Measurements from ENCODE around the gene RHOBTB3. TPM values are rescaled to one million over a fixed set of nuclear protein-coding genes. Genes with fewer than 3 reads are reported as not detected.

The RHOBTB3 gene
- total RNA-seq, 3 donors from 2014 or later, result 82.8 to 205 (median 109) TPM

DNA sequence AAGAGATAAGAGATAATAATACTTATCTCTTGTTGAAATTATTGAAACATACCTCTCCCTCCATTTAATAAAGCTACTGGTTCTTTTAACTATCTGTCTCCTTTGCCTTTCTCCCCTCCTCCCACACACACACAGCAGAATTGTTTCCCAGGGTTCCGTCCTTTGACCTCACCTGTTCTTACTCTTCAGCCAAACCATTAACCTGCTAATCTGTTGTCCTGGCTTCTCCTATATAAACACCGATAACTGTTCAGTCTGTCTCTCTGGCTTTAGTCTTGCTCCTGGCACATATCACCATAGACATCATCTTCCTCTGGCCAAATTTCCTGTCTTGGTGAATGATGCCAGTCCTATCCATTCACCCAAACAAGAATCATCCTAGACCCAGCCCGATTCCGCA lies 7.7 kb downstream of the RHOBTB3 start:
- Histone ChIP-seq H3K4me3 (no peak overlapping the region), H3K27ac (no peak overlapping the region), H3K4me1 (no peaks in the 10 kb centered on the region), H3K27me3 (no peaks in the 10 kb centered on the region), H3K36me3 (no peaks in the 10 kb centered on the region), H3K9me3 (no peaks in the 10 kb centered on the region)
- intact Hi-C loops (cut with DNase I; ENCODE audit: low total_unique reads), result no loop called here
- no peak for DNase-seq (ENCODE audit: low spot score in 2 of 2)
- TF ChIP-seq POLR2A (IDR thresholded peaks at IDR 0.05) (no peak), POLR2AphosphoS5 (IDR thresholded peaks at IDR 0.05) (no peak)
- TF ChIP-seq, protein P1, sequence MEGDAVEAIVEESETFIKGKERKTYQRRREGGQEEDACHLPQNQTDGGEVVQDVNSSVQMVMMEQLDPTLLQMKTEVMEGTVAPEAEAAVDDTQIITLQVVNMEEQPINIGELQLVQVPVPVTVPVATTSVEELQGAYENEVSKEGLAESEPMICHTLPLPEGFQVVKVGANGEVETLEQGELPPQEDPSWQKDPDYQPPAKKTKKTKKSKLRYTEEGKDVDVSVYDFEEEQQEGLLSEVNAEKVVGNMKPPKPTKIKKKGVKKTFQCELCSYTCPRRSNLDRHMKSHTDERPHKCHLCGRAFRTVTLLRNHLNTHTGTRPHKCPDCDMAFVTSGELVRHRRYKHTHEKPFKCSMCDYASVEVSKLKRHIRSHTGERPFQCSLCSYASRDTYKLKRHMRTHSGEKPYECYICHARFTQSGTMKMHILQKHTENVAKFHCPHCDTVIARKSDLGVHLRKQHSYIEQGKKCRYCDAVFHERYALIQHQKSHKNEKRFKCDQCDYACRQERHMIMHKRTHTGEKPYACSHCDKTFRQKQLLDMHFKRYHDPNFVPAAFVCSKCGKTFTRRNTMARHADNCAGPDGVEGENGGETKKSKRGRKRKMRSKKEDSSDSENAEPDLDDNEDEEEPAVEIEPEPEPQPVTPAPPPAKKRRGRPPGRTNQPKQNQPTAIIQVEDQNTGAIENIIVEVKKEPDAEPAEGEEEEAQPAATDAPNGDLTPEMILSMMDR (IDR thresholded peaks at IDR 0.05), result no peak

DNA sequence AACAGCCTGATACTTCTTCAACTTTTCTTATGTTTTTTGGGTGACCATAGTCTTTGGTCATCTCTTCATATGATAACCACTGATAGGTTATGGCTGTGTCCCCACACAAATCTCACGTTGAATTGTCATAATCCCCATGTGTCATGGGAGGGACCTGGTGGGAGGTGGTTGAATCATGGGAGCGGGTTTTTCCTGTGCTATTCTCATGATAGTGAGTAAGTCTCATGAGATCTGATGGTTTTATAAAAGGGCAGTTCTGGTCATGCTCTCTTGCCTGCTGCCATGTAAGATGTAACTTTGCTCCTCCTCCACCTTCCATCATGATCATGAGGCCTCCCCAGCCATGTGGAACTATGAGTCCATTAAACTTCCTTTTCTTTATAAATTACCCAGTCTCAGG lies 8.7 kb downstream of the RHOBTB3 start:
- no peak overlapping the region for H3K27ac ChIP-seq
- H3K9me3 ChIP-seq, result no peaks in the 10 kb centered on the region
- no peak for DNase-seq (ENCODE audit: low spot score in 2 of 2)
- no peak for TF ChIP-seq POLR2AphosphoS5 (IDR thresholded peaks at IDR 0.05)
- TF ChIP-seq, protein P1 (IDR thresholded peaks at IDR 0.05), result no peak
- no peak for TF ChIP-seq POLR2A (IDR thresholded peaks at IDR 0.05)
- no peaks in the 10 kb centered on the region for H3K4me1 ChIP-seq
- H3K4me3 ChIP-seq, result no peak overlapping the region
- no peaks in the 10 kb centered on the region for H3K27me3 ChIP-seq
- intact Hi-C loops (cut with DNase I; ENCODE audit: low total_unique reads), result no loop called here
- H3K36me3 ChIP-seq, result no peaks in the 10 kb centered on the region

DNA sequence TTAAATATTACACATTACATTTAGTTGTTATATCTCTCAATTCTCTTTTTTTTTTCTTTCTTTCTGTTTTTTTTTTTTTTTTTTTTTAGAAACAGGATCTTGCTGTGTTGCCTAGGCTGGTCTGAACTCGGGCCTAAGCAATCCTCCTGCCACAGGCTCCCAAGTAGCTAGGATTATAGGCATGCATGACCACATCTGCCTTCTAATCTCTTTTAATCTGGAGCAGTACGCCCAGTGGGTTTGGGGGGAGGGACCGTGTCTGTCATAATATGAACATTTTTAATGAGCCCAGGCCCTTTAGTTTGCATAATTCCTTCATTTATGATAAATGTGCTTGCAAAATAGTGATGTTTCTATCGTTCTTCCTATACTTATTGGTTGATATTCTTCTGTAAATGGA lies 10.3 kb downstream of the RHOBTB3 start:
- Histone ChIP-seq H3K27ac (no peak overlapping the region), H3K4me3 (no peak overlapping the region), H3K27me3 (no peaks in the 10 kb centered on the region), H3K36me3 (no peaks in the 10 kb centered on the region), H3K4me1 (no peaks in the 10 kb centered on the region), H3K9me3 (no peaks in the 10 kb centered on the region)
- intact Hi-C loops (cut with DNase I; ENCODE audit: low total_unique reads), result no loop called here
- DNase-seq (ENCODE audit: low spot score in 2 of 2), result no peak
- TF ChIP-seq, protein P1 (IDR thresholded peaks at IDR 0.05), result no peak
- no peak for TF ChIP-seq POLR2AphosphoS5 (IDR thresholded peaks at IDR 0.05)
- TF ChIP-seq POLR2A (IDR thresholded peaks at IDR 0.05), result no peak

GRCh38 chr5:95743232-95743631 lies 12.1 kb downstream of the RHOBTB3 start:
- Histone ChIP-seq H3K4me1 (no peaks in the 10 kb centered on the region), H3K4me3 (no peak overlapping the region), H3K36me3 (no peaks in the 10 kb centered on the region), H3K27me3 (no peaks in the 10 kb centered on the region), H3K27ac (no peak overlapping the region), H3K9me3 (no peaks in the 10 kb centered on the region)
- intact Hi-C loops (cut with DNase I; ENCODE audit: low total_unique reads), result no loop called here
- DNase-seq (ENCODE audit: low spot score in 2 of 2), result no peak
- TF ChIP-seq POLR2AphosphoS5 (IDR thresholded peaks at IDR 0.05) (no peak), POLR2A (IDR thresholded peaks at IDR 0.05) (no peak)
- TF ChIP-seq, protein P1 (IDR thresholded peaks at IDR 0.05), result no peak

GRCh38 chr5:95743877-95744276 lies 12.7 kb downstream of the RHOBTB3 start:
- Histone ChIP-seq H3K27ac (no peak overlapping the region), H3K4me1 (no peaks in the 10 kb centered on the region), H3K9me3 (no peaks in the 10 kb centered on the region), H3K27me3 (no peaks in the 10 kb centered on the region), H3K4me3 (no peak overlapping the region), H3K36me3 (no peaks in the 10 kb centered on the region)
- intact Hi-C loops (cut with DNase I; ENCODE audit: low total_unique reads), result no loop called here
- TF ChIP-seq, protein P1 (IDR thresholded peaks at IDR 0.05), result no peak
- TF ChIP-seq POLR2AphosphoS5 (IDR thresholded peaks at IDR 0.05), result no peak
- no peak for TF ChIP-seq POLR2A (IDR thresholded peaks at IDR 0.05)
- no peak for DNase-seq (ENCODE audit: low spot score in 2 of 2)

All from breast epithelium (tissue), 4 donors.